HG02798 (cell line): Measurements from ENCODE around the gene SLC22A4.

Experiments
- ATAC-seq: cut with Tn5 transposase; IDR thresholded peaks from one replicate; pipeline ENCODE4 v1.9.1; 2021; ENCODE audit warnings: mild to moderate bottlenecking; ENCODE audit not compliant: unreplicated experiment, poor library complexity

Gene SLC22A4

GRCh38 chr5:132323202-132323601 lies 29.0 kb downstream of the SLC22A4 start:
- ATAC-seq = no peak

- ATAC-seq = no peak
These were observed 31.5 kb downstream of the SLC22A4 start for GRCh38 chr5:132325691-132326090.

- ATAC-seq = no peak
These were observed 33.2 kb downstream of the SLC22A4 start for GRCh38 chr5:132327252-132327955.

DNA sequence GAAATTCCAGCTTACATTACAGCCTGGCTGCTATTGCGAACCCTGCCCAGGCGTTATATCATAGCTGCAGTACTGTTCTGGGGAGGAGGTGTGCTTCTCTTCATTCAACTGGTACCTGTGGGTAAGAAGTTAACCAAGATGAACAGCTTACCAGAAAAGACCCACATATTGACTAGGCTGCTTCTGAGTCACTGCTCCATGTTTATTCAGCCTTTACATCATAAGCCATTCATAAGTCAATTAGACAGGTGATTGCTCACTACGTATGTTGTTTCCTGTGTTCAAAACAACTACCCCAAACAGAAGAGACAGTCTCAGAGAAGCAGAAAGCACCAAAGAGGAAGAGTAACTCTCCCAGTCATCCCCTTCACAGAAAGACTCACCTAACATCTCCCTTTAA lies 40.6 kb downstream of the SLC22A4 start:
- ATAC-seq = no peak

GRCh38 chr5:132335402-132335801 lies 41.2 kb downstream of the SLC22A4 start:
- no peak for ATAC-seq

DNA sequence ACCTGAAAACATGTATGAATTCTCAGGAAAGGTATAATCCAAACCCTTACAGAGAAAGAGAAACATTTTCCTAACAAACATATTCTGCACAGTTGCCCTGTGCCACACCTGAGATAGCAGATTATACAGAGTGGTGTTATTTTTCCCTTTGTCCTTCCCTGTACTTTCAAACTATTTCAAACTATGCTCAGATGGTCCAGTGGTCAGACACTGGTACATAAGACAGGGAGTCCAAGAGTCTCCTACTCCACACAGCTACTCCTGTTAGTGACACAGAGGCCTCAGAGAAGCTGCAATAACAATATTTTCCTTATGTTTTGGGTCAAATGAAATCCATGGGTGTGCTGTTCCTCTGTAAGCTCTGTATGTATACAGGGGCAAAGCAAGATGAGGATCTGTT lies 45.3 kb downstream of the SLC22A4 start:
- no peak for ATAC-seq

DNA sequence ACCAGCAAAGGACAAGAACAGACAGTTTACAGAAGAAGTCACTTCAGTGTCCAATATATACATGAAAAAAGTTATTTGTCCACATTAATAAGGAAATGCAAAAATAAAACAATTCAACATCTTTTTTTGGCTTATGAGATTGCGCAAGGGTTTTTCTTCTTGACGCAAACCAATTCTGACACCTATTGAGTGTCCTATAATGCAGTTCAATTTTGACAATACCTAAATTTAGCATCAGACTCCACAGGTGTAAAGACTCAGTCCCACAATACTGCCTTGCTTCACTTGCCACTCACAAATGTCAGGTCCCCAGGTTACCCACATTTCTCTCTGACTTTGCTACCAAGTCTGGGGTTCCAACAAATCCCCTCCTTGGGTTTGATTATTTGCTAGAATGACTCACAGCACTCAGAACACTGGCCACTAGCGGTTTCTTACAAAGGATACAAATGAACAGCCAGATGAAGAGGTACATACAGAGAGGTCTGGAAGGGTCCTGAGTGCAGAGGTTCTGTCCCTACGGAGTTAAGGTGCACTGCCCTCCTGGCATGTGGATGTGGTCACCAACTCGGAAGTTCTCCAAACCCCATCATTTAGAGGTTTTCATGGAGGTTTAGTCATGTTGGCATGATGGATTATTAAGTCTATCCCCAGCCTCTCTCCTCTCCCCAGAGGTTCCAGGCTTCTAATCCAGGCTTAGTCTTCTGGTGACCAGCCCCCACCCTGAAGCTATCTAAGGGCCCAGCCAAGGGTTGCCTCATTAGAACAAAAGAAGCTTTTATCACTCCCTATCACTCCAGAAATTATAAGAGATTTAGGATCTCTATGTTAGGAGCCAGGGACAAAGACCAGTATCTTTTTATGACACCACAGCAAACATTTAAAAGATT lies 48.3 kb downstream of the SLC22A4 start:
- ATAC-seq = no peak

DNA sequence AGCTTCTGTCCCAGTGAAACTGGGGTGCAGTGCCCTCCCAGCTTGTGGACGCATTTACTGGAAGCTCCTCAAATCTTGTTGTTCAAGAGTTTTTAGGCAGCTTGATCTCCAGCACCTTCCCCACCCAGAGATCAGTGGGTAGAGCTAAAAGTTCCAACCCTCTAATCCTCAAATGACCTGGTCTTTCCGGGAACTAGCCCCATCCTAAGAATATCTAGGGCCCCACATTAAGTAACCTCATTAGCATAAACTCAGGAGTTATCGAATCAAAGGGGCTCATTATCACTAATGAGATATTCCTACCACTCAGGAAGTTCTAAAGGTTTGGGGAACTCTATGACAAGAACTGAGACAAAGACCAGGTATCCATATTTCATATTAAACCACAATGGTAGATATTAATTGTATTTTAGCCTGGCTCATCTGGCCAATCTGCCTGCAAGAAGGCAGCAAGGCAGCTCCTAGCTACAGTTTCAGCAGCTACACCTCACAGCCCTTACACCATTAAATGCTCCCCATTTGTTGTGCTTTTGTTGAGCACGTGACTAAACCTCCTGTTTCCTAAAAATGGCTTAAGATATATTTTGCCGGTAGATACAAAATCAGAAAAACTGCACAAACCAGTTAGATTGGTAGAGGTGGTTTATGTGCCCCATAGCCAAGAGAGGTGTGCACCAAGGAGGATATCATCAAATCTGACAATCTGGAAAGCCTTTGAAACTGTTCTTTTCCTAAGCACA lies 50.8 kb downstream of the SLC22A4 start:
- ATAC-seq = no peak

- ATAC-seq = no peak
These were observed 59.3 kb downstream of the SLC22A4 start for GRCh38 chr5:132353486-132353995.

DNA sequence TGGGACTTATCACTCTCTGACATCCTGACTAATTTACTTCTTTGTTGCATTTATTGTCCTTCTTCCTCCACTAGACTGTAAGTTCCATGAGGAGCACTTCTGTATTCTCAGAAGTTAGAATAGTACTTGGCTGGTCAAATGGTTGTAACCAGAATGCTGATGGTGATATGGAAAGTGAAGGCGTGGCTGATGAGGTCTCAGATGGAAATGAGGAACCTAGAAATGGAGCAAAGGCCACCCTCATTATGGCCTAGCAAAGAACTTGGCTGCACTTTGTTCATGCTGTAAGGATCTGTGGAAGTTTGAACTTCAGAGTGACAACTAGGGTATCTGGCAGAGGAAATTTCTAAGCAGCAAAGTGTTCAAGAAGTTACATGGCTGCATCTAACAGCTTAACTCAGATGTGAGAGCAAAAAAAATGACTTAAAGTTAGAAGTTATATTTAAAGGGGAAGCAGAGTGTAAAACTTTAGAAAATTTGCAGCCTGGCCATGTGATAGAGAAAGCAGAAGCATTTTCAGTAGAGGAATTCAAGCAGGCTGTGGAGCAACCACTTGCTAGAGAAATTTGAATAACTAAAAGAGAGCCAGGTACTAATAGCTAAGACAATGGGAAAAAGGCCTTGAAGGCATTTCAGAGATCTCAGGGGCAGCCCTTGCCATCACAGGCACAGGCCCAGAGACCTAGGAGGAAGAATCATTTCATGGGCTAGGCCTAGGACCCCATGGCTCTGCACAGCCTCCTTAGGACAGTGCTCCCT lies 60.4 kb downstream of the SLC22A4 start:
- ATAC-seq = no peak

GRCh38 chr5:132355140-132355765 lies 61.1 kb downstream of the SLC22A4 start:
- no peak for ATAC-seq

- ATAC-seq = no peak
These were observed 64.6 kb downstream of the SLC22A4 start for GRCh38 chr5:132358775-132359174.

GRCh38 chr5:132362086-132362485 lies 67.9 kb downstream of the SLC22A4 start:
- no peak for ATAC-seq

- ATAC-seq = no peak
These were observed 69.4 kb downstream of the SLC22A4 start for GRCh38 chr5:132363431-132364112.

GRCh38 chr5:132364319-132364718 lies 70.1 kb downstream of the SLC22A4 start:
- no peak for ATAC-seq

DNA sequence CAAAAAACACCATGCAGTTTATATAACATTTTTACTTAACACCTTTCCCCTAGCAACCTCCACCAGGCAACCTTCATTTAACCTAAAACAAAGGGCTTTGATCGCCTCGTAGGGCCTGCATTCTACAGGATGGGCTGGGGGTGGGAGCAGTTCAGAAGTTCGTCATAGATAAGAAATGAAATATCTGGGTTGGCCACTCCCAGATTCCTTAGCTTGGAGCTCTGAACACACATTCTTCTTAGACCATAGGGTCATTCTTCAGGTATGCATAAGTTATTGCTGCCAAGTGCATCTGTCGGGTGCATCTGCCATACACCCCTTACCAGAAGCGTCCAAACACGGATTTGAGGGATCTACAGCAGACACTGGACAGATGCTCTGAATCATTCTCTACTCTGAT lies 71.0 kb downstream of the SLC22A4 start:
- no peak for ATAC-seq

DNA sequence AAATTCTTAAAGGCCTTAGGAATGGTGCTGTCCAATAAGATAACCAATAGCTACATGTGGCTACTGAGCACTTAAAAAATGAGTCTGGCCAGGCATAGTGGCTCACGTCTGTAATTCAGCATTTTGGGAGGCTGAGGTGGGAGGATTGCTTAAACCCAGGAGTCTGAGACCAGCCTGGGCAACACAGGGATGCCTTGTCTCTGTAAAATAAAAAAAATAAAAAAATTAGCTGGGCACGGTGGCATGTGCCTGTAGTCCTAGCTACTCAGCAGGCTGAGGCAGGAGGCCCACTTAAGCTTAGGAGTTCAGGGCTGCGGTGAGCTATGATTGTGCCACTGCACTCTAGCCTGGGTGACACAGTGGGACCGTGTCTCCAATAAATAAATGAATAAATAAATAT lies 74.0 kb downstream of the SLC22A4 start:
- ATAC-seq = no peak

- ATAC-seq = no peak
These were observed 74.8 kb downstream of the SLC22A4 start for GRCh38 chr5:132369007-132369473.
